ENCODE measurements around the gene EXOC2.

- TF ChIP-seq FOXK2 (IDR thresholded peaks at IDR 0.05), result no peak
- no peak for TF ChIP-seq RFX5 (IDR thresholded peaks at IDR 0.05; ENCODE audit: low read depth, low read length)
- TF ChIP-seq PRDM15 (CRISPR knock-in tag; IDR thresholded peaks at IDR 0.05), result no peak
- no peak for TF ChIP-seq CTCF (IDR thresholded peaks at IDR 0.05 in 2 of 3, conservative IDR thresholded peaks at IDR 0.05 in 1 of 3; ENCODE audit: control insufficient read depth in 2 of 3, extremely low read depth in 1 of 3, insufficient read depth in 1 of 3, low read depth in 3 of 3, low read length in 3 of 3)
- TF ChIP-seq YY1 (IDR thresholded peaks at IDR 0.05; ENCODE audit: low read depth, low read length), result no peak
- no peak for TF ChIP-seq NRF1 (conservative IDR thresholded peaks at IDR 0.05; ENCODE audit: low read depth, low read length)
- TF ChIP-seq BHLHE40 (IDR thresholded peaks at IDR 0.05; ENCODE audit: borderline replicate concordance in 1 of 2, low read depth in 2 of 2, low read length in 1 of 2), result no peak
- no peak for TF ChIP-seq FOS (IDR thresholded peaks at IDR 0.05; ENCODE audit: borderline replicate concordance, extremely low read depth, insufficient read length)
Observed at GRCh38 chr6:453152-453551, 239.8 kb downstream of the EXOC2 start.
